GM20000 (cell line): Measurements from ENCODE around the gene CFAP299.

Experiments
- DNase-seq: peaks from one replicate; pipeline ENCODE4 v3.0.0; 2012; ENCODE audit warnings: low spot score
- CTCF ChIP-seq: IDR thresholded peaks from 2 replicates; pipeline ENCODE4 v1.5.1; 2012; ENCODE audit warnings: mild to moderate bottlenecking, control low read depth; ENCODE audit errors: extremely low read depth, missing control alignments

Gene CFAP299

GRCh38 chr4:80388284-80388607 is 52.7 kb downstream of the CFAP299 start:
- no peak for TF ChIP-seq CTCF
- DNase-seq = no peak

DNA sequence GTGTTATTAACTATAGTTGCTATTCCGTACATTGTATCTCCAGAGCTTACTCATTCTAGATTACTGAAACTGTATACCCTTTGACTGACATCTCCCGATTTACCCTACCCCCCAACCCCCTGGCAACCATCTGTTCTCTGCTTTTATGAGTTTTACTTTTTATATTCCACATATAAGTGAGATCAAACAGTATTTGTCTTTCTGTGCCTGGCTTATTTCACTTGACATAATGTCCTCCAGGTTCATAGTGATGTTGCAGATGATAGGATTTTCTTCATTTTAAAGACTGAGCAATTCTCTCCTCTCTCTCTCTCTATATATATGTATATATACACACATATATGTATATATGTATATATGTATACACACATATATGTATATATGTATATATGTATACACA is 54.6 kb downstream of the CFAP299 start:
- no peak for DNase-seq
- TF ChIP-seq CTCF = no peak

- no peak for DNase-seq
- no peak for TF ChIP-seq CTCF
These were observed 57.9 kb downstream of the CFAP299 start for GRCh38 chr4:80393246-80393969.

- no peak for TF ChIP-seq CTCF
- DNase-seq = no peak
These were observed 58.4 kb downstream of the CFAP299 start for GRCh38 chr4:80393970-80394250.

- TF ChIP-seq CTCF = no peak
- no peak for DNase-seq
These were observed 71.7 kb downstream of the CFAP299 start for GRCh38 chr4:80407246-80407645.

DNA sequence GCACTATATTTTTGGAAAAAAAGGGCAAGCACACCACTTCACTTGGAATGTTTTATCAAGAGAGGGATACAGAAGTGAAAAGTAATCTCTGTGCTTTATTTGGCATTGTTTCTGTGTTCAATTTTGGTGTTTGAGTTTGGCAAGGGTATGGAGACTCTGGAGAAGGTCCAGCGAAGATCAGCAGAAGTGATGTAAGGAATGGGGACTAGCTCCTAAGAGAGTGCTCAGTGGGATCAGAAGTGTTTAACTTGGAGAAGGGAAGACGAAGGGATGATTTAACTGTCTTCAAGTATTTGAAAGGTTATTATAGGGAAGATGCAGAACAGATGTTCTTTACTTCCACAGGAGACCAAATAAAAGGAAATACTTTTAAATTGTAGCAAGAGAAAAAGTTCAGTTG is 74.3 kb downstream of the CFAP299 start:
- DNase-seq = no peak
- no peak for TF ChIP-seq CTCF

- TF ChIP-seq CTCF = no peak
- no peak for DNase-seq
These were observed 76.8 kb downstream of the CFAP299 start for GRCh38 chr4:80412322-80412721.
